ENCODE measurements around the gene COL27A1. TPM values are rescaled to one million over a fixed set of nuclear protein-coding genes. Genes with fewer than 3 reads are reported as not detected.

Gene COL27A1
- total and polyA plus RNA-seq, 3 donors from 2014 or later, result 9.3 to 68.8 (median 25.7) TPM

DNA sequence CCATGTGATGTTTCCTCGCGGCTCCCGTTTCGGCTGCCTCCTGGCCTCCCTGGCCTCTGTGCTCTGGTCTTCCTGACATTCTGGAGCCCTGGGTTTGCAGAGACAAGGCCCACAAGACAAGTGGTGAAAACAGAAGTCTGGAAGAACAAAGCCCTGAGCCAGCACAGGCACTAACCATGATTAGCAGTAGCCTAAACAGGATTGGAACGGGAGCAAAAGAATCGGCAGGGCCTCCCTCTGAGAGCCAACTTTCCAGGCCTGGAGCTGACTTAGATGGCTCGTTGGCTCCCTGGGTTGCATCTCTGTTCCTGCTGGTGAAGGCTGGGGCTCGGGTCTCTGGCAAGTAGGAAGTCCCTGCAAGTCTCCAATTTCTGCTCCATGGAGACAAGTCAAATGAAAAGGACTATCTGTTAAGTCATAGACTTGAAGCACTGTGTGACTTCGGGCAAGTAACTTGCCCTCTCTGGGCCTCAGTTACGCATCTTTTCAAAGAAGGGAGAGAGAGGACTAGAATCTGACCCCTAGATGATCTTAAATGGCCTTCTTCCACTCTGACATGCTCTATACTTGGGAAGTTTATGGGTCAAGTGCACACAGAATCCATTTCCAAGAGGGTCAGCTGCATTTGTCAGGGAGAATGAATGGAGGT, 3.3 kb downstream of the COL27A1 start:
- H3K36me3 ChIP-seq (ENCODE audit: low read depth, missing control alignments), result no peaks in the 10 kb centered on the region
- WGBS, 2 donors, result 78 to 80% methylated on average over 6 to 10 of the region's 10 CpGs
- no peak for DNase-seq
- peaks cover 19% of the 10 kb centered on the region for H3K4me1 ChIP-seq
- TF ChIP-seq POLR2A (IDR thresholded peaks at IDR 0.05), result no peak
- no peak for TF ChIP-seq CTCF (IDR thresholded peaks at IDR 0.05)
- intact Hi-C loops (cut with DNase I; ENCODE audit: low total_unique reads), result loop anchor here (5.0 kb wide), 1 partner anchor 114 kb away; no protein-coding TSS in a partner anchor
- H3K27me3 ChIP-seq, result no peaks in the 10 kb centered on the region
- H3K4me3 ChIP-seq, result no peak overlapping the region
- H3K27ac ChIP-seq, result no peak overlapping the region
- H3K9me3 ChIP-seq, result no peaks in the 10 kb centered on the region

- TF ChIP-seq CTCF (IDR thresholded peaks at IDR 0.05), result no peak
- no peak for TF ChIP-seq POLR2A (IDR thresholded peaks at IDR 0.05)
Measured at GRCh38 chr9:114159691-114160090, 4.4 kb downstream of the COL27A1 start.

DNA sequence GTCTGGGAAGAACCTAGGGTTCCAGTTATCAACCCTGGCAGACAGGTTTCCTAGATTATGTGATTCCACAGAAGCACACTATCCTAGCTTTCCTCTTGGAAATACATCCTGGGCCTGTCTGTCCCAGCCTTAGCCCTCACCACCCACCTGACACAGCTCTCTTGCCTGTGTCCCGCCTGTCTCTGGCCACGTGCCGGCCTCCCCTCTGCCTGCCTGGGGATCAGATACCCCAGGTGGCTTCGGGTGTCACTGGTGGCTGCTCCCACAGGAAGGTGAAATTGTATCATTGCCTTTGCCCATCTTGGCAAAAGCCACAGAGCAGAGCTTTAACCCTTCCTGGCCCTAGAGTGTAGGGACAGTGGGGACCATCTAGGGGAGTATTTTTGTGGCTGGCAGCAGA, 6.2 kb downstream of the COL27A1 start:
- no peaks in the 10 kb centered on the region for H3K9me3 ChIP-seq
- peak; percentile 27 for DNase-seq
- no peak overlapping the region for H3K4me3 ChIP-seq
- H3K36me3 ChIP-seq (ENCODE audit: low read depth, missing control alignments), result no peaks in the 10 kb centered on the region
- H3K27ac ChIP-seq, result no peak overlapping the region
- TF ChIP-seq POLR2A (IDR thresholded peaks at IDR 0.05) (no peak), CTCF (IDR thresholded peaks at IDR 0.05) (no peak)
- intact Hi-C loops (cut with DNase I; ENCODE audit: low total_unique reads), result no loop called here
- 70% methylated on average over 4 of the region's 4 CpGs; no CpG with 5 or more reads in 1 of the 2 donors for WGBS, 2 donors
- peaks cover 11% of the 10 kb centered on the region for H3K4me1 ChIP-seq
- no peaks in the 10 kb centered on the region for H3K27me3 ChIP-seq

More at GRCh38 chr9:114159691-114160090, 4.4 kb downstream of the COL27A1 start:
- Histone ChIP-seq H3K4me3 (no peak overlapping the region), H3K36me3 (ENCODE audit: low read depth, missing control alignments) (no peaks in the 10 kb centered on the region), H3K27ac (no peak overlapping the region), H3K27me3 (no peaks in the 10 kb centered on the region), H3K4me1 (peaks cover 18% of the 10 kb centered on the region), H3K9me3 (no peaks in the 10 kb centered on the region)
- WGBS, 2 donors, result 57 to 59% methylated on average over 3 of the region's 3 CpGs
- intact Hi-C loops (cut with DNase I; ENCODE audit: low total_unique reads), result loop anchor here (5.0 kb wide), 1 partner anchor 113 kb away; no protein-coding TSS in a partner anchor
- no peak for DNase-seq

GRCh38 chr9:114163517-114163951, 8.2 kb downstream of the COL27A1 start:
- intact Hi-C loops (cut with DNase I; ENCODE audit: low total_unique reads), result no loop called here
- DNase-seq, result peak; percentile 22
- 39 to 57% methylated on average over 6 to 13 of the region's 13 CpGs for WGBS, 2 donors
- H3K9me3 ChIP-seq, result no peaks in the 10 kb centered on the region
- peaks cover 5% of the 10 kb centered on the region for H3K4me1 ChIP-seq
- no peak overlapping the region for H3K4me3 ChIP-seq
- no peaks in the 10 kb centered on the region for H3K27me3 ChIP-seq
- H3K27ac ChIP-seq, result no peak overlapping the region
- TF ChIP-seq CTCF (IDR thresholded peaks at IDR 0.05), result no peak
- no peak for TF ChIP-seq POLR2A (IDR thresholded peaks at IDR 0.05)
- H3K36me3 ChIP-seq (ENCODE audit: low read depth, missing control alignments), result no peaks in the 10 kb centered on the region

Data from testis (tissue), 3 donors.